Mesothelial cell of epicardium (in vitro differentiated cells): ENCODE data around the gene RETSAT. TPM values are rescaled to one million over a fixed set of nuclear protein-coding genes. Genes with fewer than 3 reads are reported as not detected.
A peak's percentile ranks its signal among the peaks of the same experiment; 100 is the strongest.

ENCODE experiments used
- DNase-seq, 2 experiments: peaks; one replicate each; pipeline ENCODE4 v3.0.0; 2021; ENCODE audit warnings: low spot score in 2 of 2; ENCODE audit not compliant: unreplicated experiment in 2 of 2
- H3K27ac Mint-ChIP-seq: 2 replicates; pipeline ENCODE4 v1.8.0; 2021; ENCODE audit warnings: mixed read lengths
- H3K27me3 Mint-ChIP-seq: 2 replicates; pipeline ENCODE4 v1.8.0; 2021; ENCODE audit warnings: low read depth, mixed read lengths
- H3K36me3 Mint-ChIP-seq: 2 replicates; pipeline ENCODE4 v1.8.0; 2021; ENCODE audit warnings: mixed read lengths
- H3K4me1 Mint-ChIP-seq: 2 replicates; pipeline ENCODE4 v1.8.0; 2021; ENCODE audit warnings: mixed read lengths
- H3K4me3 Mint-ChIP-seq: 2 replicates; pipeline ENCODE4 v1.8.0; 2021; ENCODE audit warnings: mild to moderate bottlenecking, moderate library complexity, mixed read lengths
- H3K9me3 Mint-ChIP-seq: 2 replicates; pipeline ENCODE4 v1.8.0; 2021; ENCODE audit warnings: mixed read lengths
- CTCF ChIP-seq: fragments of 200-600 bp; sonication (generic); IDR thresholded peaks from one replicate; pipeline ENCODE4 v1.5.0; 2021; ENCODE audit warnings: antibody characterized with exemption; ENCODE audit not compliant: unreplicated experiment
- total RNA-seq: library from RNA; stranded (reverse); gene quantifications from 3 replicates; pipeline ENCODE4 v1.2.1, GENCODE V29; 2021

Gene RETSAT
- total RNA-seq, 1 donor from 2014 or later: 27.4 TPM

- peaks cover 42% of the 10 kb centered on the region for H3K4me1 Mint-ChIP-seq
- TF ChIP-seq CTCF: no peak
- H3K27ac Mint-ChIP-seq: peak overlapping the region; percentile 88
- H3K27me3 Mint-ChIP-seq: no peaks in the 10 kb centered on the region
- H3K9me3 Mint-ChIP-seq: peaks cover 5% of the 10 kb centered on the region
- H3K4me3 Mint-ChIP-seq: no peak overlapping the region
- H3K36me3 Mint-ChIP-seq: peaks cover 30% of the 10 kb centered on the region
- DNase-seq: no peak
These were observed 44.8 kb upstream of the RETSAT start for GRCh38 chr2:85399183-85399455.

GRCh38 chr2:85398426-85399182 lies 44.3 kb upstream of the RETSAT start:
- Mint-ChIP-seq H3K4me1 (peaks cover 42% of the 10 kb centered on the region), H3K27ac (peak overlapping the region; percentile 99), H3K9me3 (peaks cover 5% of the 10 kb centered on the region), H3K27me3 (no peaks in the 10 kb centered on the region), H3K4me3 (no peak overlapping the region), H3K36me3 (peaks cover 30% of the 10 kb centered on the region)
- DNase-seq: no peak
- TF ChIP-seq CTCF: no peak

DNA sequence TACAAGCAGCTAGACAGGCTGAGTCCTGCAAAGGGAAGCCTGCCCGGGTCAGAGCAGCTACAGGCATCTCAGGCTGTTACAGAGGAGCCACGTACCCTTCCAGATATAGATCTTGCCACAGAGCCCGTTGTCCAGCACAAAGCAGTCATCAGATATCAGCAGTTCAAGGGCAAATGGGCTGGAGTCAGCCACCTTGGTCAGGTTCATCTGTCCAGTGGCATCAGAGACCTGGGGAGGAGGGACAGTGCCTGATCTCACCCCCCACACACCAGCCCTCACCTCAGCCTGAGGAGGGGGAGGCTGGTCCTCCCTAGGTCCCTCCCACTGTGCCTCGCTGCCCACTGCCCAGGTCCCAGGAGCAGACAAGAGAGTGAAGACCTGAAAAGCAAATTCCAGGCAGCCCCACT lies 43.6 kb upstream of the RETSAT start:
- H3K4me3 Mint-ChIP-seq: no peak overlapping the region
- no peak for TF ChIP-seq CTCF
- peaks cover 28% of the 10 kb centered on the region for H3K36me3 Mint-ChIP-seq
- H3K4me1 Mint-ChIP-seq: peaks cover 42% of the 10 kb centered on the region
- DNase-seq: no peak
- peak overlapping the region; percentile 99 for H3K27ac Mint-ChIP-seq
- no peaks in the 10 kb centered on the region for H3K27me3 Mint-ChIP-seq
- H3K9me3 Mint-ChIP-seq: peaks cover under 1% of the 10 kb centered on the region

GRCh38 chr2:85396531-85397470 lies 42.5 kb upstream of the RETSAT start:
- Mint-ChIP-seq H3K9me3 (no peaks in the 10 kb centered on the region), H3K4me1 (peaks cover 42% of the 10 kb centered on the region), H3K27ac (peak overlapping the region; percentile 99), H3K4me3 (peak overlapping the region; percentile 59), H3K27me3 (no peaks in the 10 kb centered on the region), H3K36me3 (peaks cover 24% of the 10 kb centered on the region)
- DNase-seq: no peak
- no peak for TF ChIP-seq CTCF

GRCh38 chr2:85395912-85396475 lies 41.7 kb upstream of the RETSAT start:
- Mint-ChIP-seq H3K4me1 (peaks cover 42% of the 10 kb centered on the region), H3K36me3 (peaks cover 21% of the 10 kb centered on the region), H3K4me3 (no peak overlapping the region), H3K9me3 (no peaks in the 10 kb centered on the region), H3K27ac (peak overlapping the region; percentile 99), H3K27me3 (no peaks in the 10 kb centered on the region)
- no peak for TF ChIP-seq CTCF
- DNase-seq: no peak
